Endothelial cell of umbilical vein (primary cell): ENCODE data around the gene TEX101. TPM values are rescaled to one million over a fixed set of nuclear protein-coding genes. Genes with fewer than 3 reads are reported as not detected.
"Not testable (repeated sequence)": the region's sequence is repeated elsewhere in the genome, so short reads cannot be mapped to it uniquely, and the experiment has no call there.

ENCODE experiments used
- BruUV-seq: library from RNA; stranded (reverse); fragments of 400-500 nt; replicated peaks from 2 replicates; lab custom pipeline; 2021; lab: Mats Ljungman, UMichigan
- CTCF ChIA-PET: fragments of 300-600, 350-600 bp; sonication (Branson Sonifier 250); formaldehyde crosslinking; loops from one replicate; lab custom pipeline; 2021; ENCODE audit warnings: antibody characterized with exemption, inconsistent platforms; lab: Charles Lee
- POLR2A ChIA-PET: fragments of 300-600, 350-600 bp; sonication (Branson Sonifier 250); formaldehyde crosslinking; loops from one replicate; lab custom pipeline; 2021; ENCODE audit warnings: antibody characterized with exemption, inconsistent platforms; lab: Charles Lee
- DNase-seq: peaks from one replicate; pipeline ENCODE4 v3.0.0-alpha.2; 2011; ENCODE audit warnings: low read depth, low spot score
- FAIRE-seq: peaks from 2 replicates; lab custom pipeline; 2011; peaks lifted over from hg19 to GRCh38; lab: Jason Lieb, UNC
- H2AFZ ChIP-seq: 2 replicates; pipeline ENCODE4 v1.6.0; 2012; ENCODE audit warnings: low read depth, low read length, control low read depth, inconsistent platforms
- H3K27ac ChIP-seq: 2 replicates; pipeline ENCODE4 v1.5.1; 2011; ENCODE audit warnings: low read depth, mild to moderate bottlenecking, control low read depth, low read length, moderate library complexity; ENCODE audit not compliant: insufficient read depth
- H3K27me3 ChIP-seq, 2 experiments: 2 replicates each; pipeline versions ENCODE4 v1.6.0 to v1.6.1; 2011; ENCODE audit warnings: low read length in 2 of 2, mixed read lengths in 1 of 2; ENCODE audit not compliant: control insufficient read depth in 2 of 2, insufficient read depth in 2 of 2
- H3K36me3 ChIP-seq, 2 experiments: 2 replicates in 1 of 2; 3 replicates in 1 of 2; pipeline ENCODE4 v1.5.1; 2011; ENCODE audit warnings: low read length in 2 of 2, mild to moderate bottlenecking in 1 of 2, moderate library complexity in 1 of 2; ENCODE audit not compliant: control insufficient read depth in 2 of 2, insufficient read depth in 2 of 2; ENCODE audit errors: extremely low read depth in 1 of 2
- H3K4me1 ChIP-seq: 3 replicates; pipeline ENCODE4 v1.5.1; 2011; ENCODE audit warnings: mild to moderate bottlenecking, low read length; ENCODE audit not compliant: control insufficient read depth, insufficient read depth; ENCODE audit errors: extremely low read depth
- H3K4me2 ChIP-seq: 2 replicates; pipeline ENCODE4 v1.6.1; 2011; ENCODE audit warnings: low read length, control low read depth, mixed read lengths; ENCODE audit not compliant: insufficient read depth
- H3K4me3 ChIP-seq, 3 experiments: fragments of 200-600 bp in 1 of 3; sonication (generic), shearing (Covaris generic) in 1 of 3; replicated peaks in 1 of 3; 2 replicates each; pipeline ENCODE4 v1.5.1; 2011 to 2016; ENCODE audit warnings: control low read depth in 3 of 3, low read length in 3 of 3, mild to moderate bottlenecking in 2 of 3, inconsistent platforms in 1 of 3, low read depth in 1 of 3, moderate library complexity in 1 of 3; ENCODE audit not compliant: insufficient read depth in 1 of 3
- H3K79me2 ChIP-seq: 2 replicates; pipeline ENCODE4 v1.6.0; 2012; ENCODE audit warnings: low read length, inconsistent platforms; ENCODE audit not compliant: control insufficient read depth, insufficient read depth
- H3K9ac ChIP-seq: replicated peaks from 2 replicates; pipeline ENCODE3; 2011; ENCODE audit warnings: low read length, control low read depth; ENCODE audit not compliant: insufficient read depth; ENCODE audit errors: extremely low read depth
- H3K9me1 ChIP-seq: replicated peaks from 3 replicates; pipeline ENCODE4 v1.6.0; 2011; ENCODE audit warnings: mild to moderate bottlenecking, low read length; ENCODE audit not compliant: control insufficient read depth, insufficient read depth; ENCODE audit errors: extremely low read depth
- H3K9me3 ChIP-seq: replicated peaks from 2 replicates; pipeline ENCODE4 v1.5.1; 2012; ENCODE audit warnings: low read length, inconsistent platforms; ENCODE audit not compliant: control insufficient read depth, insufficient read depth
- H4K20me1 ChIP-seq: replicated peaks from 2 replicates; pipeline ENCODE3; 2011; ENCODE audit warnings: mild to moderate bottlenecking, low read length; ENCODE audit not compliant: control insufficient read depth, insufficient read depth; ENCODE audit errors: extremely low read depth
- FOS ChIP-seq: IDR thresholded peaks from 2 replicates; pipeline ENCODE4 v1.6.1; 2011; ENCODE audit warnings: mild to moderate bottlenecking, low read length, moderate library complexity, borderline replicate concordance; ENCODE audit not compliant: insufficient read depth
- GATA2 ChIP-seq: IDR thresholded peaks from 2 replicates; pipeline ENCODE4 v1.7.0; 2011; ENCODE audit warnings: low read depth, mild to moderate bottlenecking, moderate library complexity, mixed read lengths, low read length; ENCODE audit not compliant: insufficient read length, insufficient read depth
- dilution Hi-C: fragments of 300-500 bp; cut with MboI; formaldehyde crosslinking; loops from one replicate; pipeline ENCODE4 v1.15.0; 2019; ENCODE audit warnings: low sequenced_read_pairs; ENCODE audit not compliant: extremely low pct_ligation_motif_present
- intact Hi-C: fragments of 100-400 bp; cut with micrococcal nuclease; formaldehyde crosslinking; loops from one replicate; pipeline ENCODE4 v1.10.0; 2022
- polyA plus RNA-seq, 4 experiments: library from polyadenylated mRNA; depleted of rRNA in 3 of 4; stranded (reverse) in 3 of 4; unstranded in 1 of 4; fragments of >200 nt; gene quantifications; 2 replicates each; pipeline versions ENCODE4 v1.2.1 to v1.2.3, GENCODE V29; 2011 to 2012; ENCODE audit warnings: missing spikeins in 1 of 4
- total RNA-seq: library from RNA; stranded (reverse); gene quantifications from 2 replicates; pipeline ENCODE4 v1.2.3, GENCODE V29; 2021

The TEX101 gene
- total and polyA plus RNA-seq, 2 donors (not counting 3 experiments of a cell fraction or from before 2014, with no cell fraction given), result not detected

DNA sequence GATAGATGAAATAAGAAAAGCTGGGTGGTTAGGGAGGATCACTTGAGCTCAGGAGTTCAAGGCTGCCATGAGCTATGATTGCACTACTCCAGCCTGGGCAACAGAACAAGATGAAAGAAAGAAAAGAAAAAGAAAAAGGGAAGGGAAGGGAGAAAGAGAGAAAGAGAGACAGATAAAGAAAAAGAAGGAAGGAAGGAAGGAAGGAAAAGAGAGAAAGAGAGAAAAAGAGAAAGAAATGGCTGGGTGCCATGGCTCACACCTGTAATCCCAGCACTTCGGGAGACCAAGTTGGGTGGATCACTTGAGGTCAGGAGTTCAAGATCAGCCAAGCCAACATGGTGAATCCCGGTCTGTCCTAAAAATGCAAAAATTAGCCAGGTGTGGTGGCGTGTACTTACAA lies 21.1 kb downstream of the TEX101 start:
- ChIA-PET POLR2A (no interaction called here), CTCF (interaction anchor here (1.0 to 1.7 kb wide), 2 partner anchors 11 to 89 kb away, joined by 3 to 9 read pairs; no protein-coding TSS in a partner anchor)
- Histone ChIP-seq H4K20me1 (no peaks in the 10 kb centered on the region), H3K27me3 (no peaks in the 10 kb centered on the region), H3K36me3 (no peaks in the 10 kb centered on the region), H3K4me1 (no peaks in the 10 kb centered on the region), H3K4me3 (no peak overlapping the region), H3K79me2 (no peaks in the 10 kb centered on the region), H2AFZ (no peak overlapping the region), H3K9ac (no peak overlapping the region), H3K4me2 (no peak overlapping the region), H3K9me3 (no peaks in the 10 kb centered on the region), H3K9me1 (no peaks in the 10 kb centered on the region), H3K27ac (no peak overlapping the region)
- BruUV-seq, result no TSS peak
- FAIRE-seq, result no peak
- DNase-seq, result no peak
- TF ChIP-seq FOS, result no peak
- no peak for TF ChIP-seq GATA2
- intact Hi-C loops (no loop called here), dilution Hi-C loops (no loop called here)

- H2AFZ ChIP-seq, H3K27me3 ChIP-seq, dilution Hi-C loops, H3K9me3 ChIP-seq, H3K9me1 ChIP-seq, FAIRE-seq, H3K9ac ChIP-seq, POLR2A ChIA-PET, H3K36me3 ChIP-seq, H3K4me3 ChIP-seq, H3K4me1 ChIP-seq, H3K27ac ChIP-seq, H3K79me2 ChIP-seq, H4K20me1 ChIP-seq, DNase-seq, H3K4me2 ChIP-seq, intact Hi-C loops, BruUV-seq: not testable (repeated sequence)
- CTCF ChIA-PET, result interaction anchor here (2.7 to 3.5 kb wide), 2 partner anchors 11 to 83 kb away, joined by 17 to 28 read pairs; no protein-coding TSS in a partner anchor
Observed at GRCh38 chr19:43437284-43437683, 22.6 kb downstream of the TEX101 start.
